NCI-H187 treated with DMSO at 0.1 percent for 48 hours (cell line): ENCODE measurements around the gene ADAM8.

ENCODE experiments used
- DNase-seq: peaks from one replicate; lab custom pipeline; 2025; lab: John Stamatoyannopoulos, UW

Gene ADAM8

GRCh38 chr10:133281628-133282372, 5.1 kb upstream of the ADAM8 start:
- DNase-seq: no peak

- DNase-seq: no peak
Measured at GRCh38 chr10:133281084-133281483, 4.4 kb upstream of the ADAM8 start.

GRCh38 chr10:133280391-133281059, 3.9 kb upstream of the ADAM8 start:
- no peak for DNase-seq

- DNase-seq: no peak
Measured at GRCh38 chr10:133279326-133280226, 2.9 kb upstream of the ADAM8 start.

- DNase-seq: no peak
Measured at GRCh38 chr10:133278577-133279265, 2.1 kb upstream of the ADAM8 start.

GRCh38 chr10:133277993-133278576, 1.4 kb upstream of the ADAM8 start:
- no peak for DNase-seq

GRCh38 chr10:133277277-133277992, 767 bp upstream of the ADAM8 start:
- no peak for DNase-seq

- no peak for DNase-seq
Measured at GRCh38 chr10:133276100-133276434, 601 bp downstream of the ADAM8 start.

- DNase-seq: no peak
Measured at GRCh38 chr10:133275684-133276092, 980 bp downstream of the ADAM8 start.

- DNase-seq: no peak
Measured at GRCh38 chr10:133274751-133275683, 1.7 kb downstream of the ADAM8 start.

- no peak for DNase-seq
Measured at GRCh38 chr10:133273534-133274143, 3.0 kb downstream of the ADAM8 start.

GRCh38 chr10:133272964-133273420, 3.7 kb downstream of the ADAM8 start:
- no peak for DNase-seq

- no peak for DNase-seq
Measured at GRCh38 chr10:133272301-133272963, 4.2 kb downstream of the ADAM8 start.

- no peak for DNase-seq
Measured at GRCh38 chr10:133271521-133272300, 5.0 kb downstream of the ADAM8 start.

- no peak for DNase-seq
Measured at GRCh38 chr10:133270773-133271297, 5.8 kb downstream of the ADAM8 start.

GRCh38 chr10:133270204-133270603, 6.5 kb downstream of the ADAM8 start:
- DNase-seq: no peak

GRCh38 chr10:133269367-133269766, 7.3 kb downstream of the ADAM8 start:
- no peak for DNase-seq

- no peak for DNase-seq
Measured at GRCh38 chr10:133268532-133268931, 8.1 kb downstream of the ADAM8 start.
